HepG2 (cell line): ENCODE data around the gene ANXA6. TPM values are rescaled to one million over a fixed set of nuclear protein-coding genes. Genes with fewer than 3 reads are reported as not detected.

Experiments used
- ATF4 ChIP-seq, 2 experiments: fragments of 450-650 bp in 1 of 2; sonication (generic) in 1 of 2; formaldehyde crosslinking; IDR thresholded peaks; 2 replicates each; pipeline versions ENCODE4 v1.5.0 to v1.8.0; 2020 to 2022; ENCODE audit warnings: mild to moderate bottlenecking in 1 of 2, missing genetic modification reagents in 1 of 2
- FOXJ3 ChIP-seq: sonication (generic); formaldehyde crosslinking; IDR thresholded peaks from 2 replicates; pipeline ENCODE4 v1.4.0; 2020; ENCODE audit warnings: missing genetic modification reagents, mild to moderate bottlenecking, borderline replicate concordance
- MLX ChIP-seq: IDR thresholded peaks from 2 replicates; pipeline ENCODE4 v1.6.1; 2016
- NBN ChIP-seq: fragments of 450-650 bp; conservative IDR thresholded peaks from 2 replicates; pipeline ENCODE4 v1.6.1; 2017
- PHF5A ChIP-seq: IDR thresholded peaks from one replicate; pipeline ENCODE4 v1.6.1; 2018; ENCODE audit warnings: low read depth, missing genetic modification reagents; ENCODE audit not compliant: unreplicated experiment
- PRDM15 ChIP-seq: sonication (generic); formaldehyde crosslinking; IDR thresholded peaks from 2 replicates; pipeline ENCODE4 v1.4.0; 2020; ENCODE audit warnings: missing genetic modification reagents
- RBM39 ChIP-seq: fragments of 200-400 bp; formaldehyde crosslinking; IDR thresholded peaks from one replicate; pipeline ENCODE4 v1.6.1; 2018; ENCODE audit warnings: antibody characterized with exemption, mild to moderate bottlenecking, low read depth, low read length; ENCODE audit not compliant: poor library complexity, severe bottlenecking
- SNAPC5 ChIP-seq: sonication (generic); formaldehyde crosslinking; IDR thresholded peaks from 2 replicates; pipeline ENCODE4 v1.8.1; 2023; ENCODE audit warnings: mild to moderate bottlenecking, missing genetic modification reagents, borderline replicate concordance
- TAF1 ChIP-seq: sonication (generic); formaldehyde crosslinking; IDR thresholded peaks from 2 replicates; pipeline ENCODE4 v1.4.0; 2020; ENCODE audit warnings: missing genetic modification reagents
- ZNF253 ChIP-seq: sonication (generic); formaldehyde crosslinking; IDR thresholded peaks from 2 replicates; pipeline ENCODE4 v1.8.0; 2022; ENCODE audit warnings: mild to moderate bottlenecking, missing genetic modification reagents, borderline replicate concordance
- ZNF331 ChIP-seq: sonication (generic); formaldehyde crosslinking; IDR thresholded peaks from 2 replicates; pipeline ENCODE4 v1.4.0; 2020; ENCODE audit warnings: missing genetic modification reagents
- ZNF614 ChIP-seq: IDR thresholded peaks from 2 replicates; pipeline ENCODE4 v1.6.1; 2018; ENCODE audit warnings: missing biosample characterization, missing genetic modification reagents, inconsistent platforms, borderline replicate concordance
- ZNF644 ChIP-seq: IDR thresholded peaks from 2 replicates; pipeline ENCODE4 v1.6.1; 2016; ENCODE audit warnings: low read depth
- polyA plus RNA-seq, 8 experiments: library from polyadenylated mRNA; depleted of rRNA in 3 of 8; stranded (reverse) in 7 of 8; unstranded in 1 of 8; fragments of >200 nt; fragmentation: Illumina TruSeq in 4 of 8; extraction: Trizol in 4 of 8; gene quantifications; 2 replicates each; pipeline versions ENCODE4 v1.2.1 to v1.2.3, GENCODE V29; 2011 to 2016; ENCODE audit warnings: low read depth in 4 of 8, missing spikeins in 1 of 8, mixed read lengths in 1 of 8; ENCODE audit not compliant: insufficient read depth in 1 of 8
- total RNA-seq, 5 experiments: library from RNA; depleted of rRNA; stranded (reverse); fragments of >200 nt; fragmentation: Illumina TruSeq; extraction: Trizol; gene quantifications; 2 replicates each; pipeline ENCODE4 v1.2.3, GENCODE V29; 2016; ENCODE audit warnings: low read depth in 1 of 5

ANXA6 gene
- total and polyA plus RNA-seq, 2 of the 13 experiments (the other 11 are each of a cell fraction or from before 2014, with no cell fraction given) = 103 to 125 TPM

GRCh38 chr5:151155775-151156506, 1.6 kb downstream of the ANXA6 start (continued):
- TF ChIP-seq ZNF253 (CRISPR knock-in tag) = no peak
- TF ChIP-seq ATF4 (CRISPR knock-in tag; IDR thresholded peaks at IDR 0.05) = no peak
- no peak for TF ChIP-seq RBM39
- TF ChIP-seq TAF1 = peak; percentile 38; the same call in 1 of the 2 replicates
- no peak for TF ChIP-seq ZNF331 (CRISPR knock-in tag)
- no peak for TF ChIP-seq NBN
- TF ChIP-seq SNAPC5 = no peak
- no peak for TF ChIP-seq PHF5A (CRISPR knock-in tag)
- peak; percentile 87 for TF ChIP-seq PRDM15
- TF ChIP-seq ZNF614 (CRISPR knock-in tag) = 0 out of 2 replicates have a peak, but pooled peaks have one; percentile 34
- peak; percentile 51; the same call in 1 of the 2 replicates for TF ChIP-seq MLX (CRISPR knock-in tag)
- 0 out of 2 replicates have a peak, but pooled peaks have one; percentile 37 for TF ChIP-seq ZNF644
- no peak for TF ChIP-seq FOXJ3 (CRISPR knock-in tag)
- TF ChIP-seq, all 625 proteins: peak for 105
